Pancreas (tissue), 10 donors: ENCODE measurements around the gene ADORA2A. TPM values are rescaled to one million over a fixed set of nuclear protein-coding genes. Genes with fewer than 3 reads are reported as not detected.

Source experiments
- ATAC-seq, 4 donors: fragments of 200-7000 bp; cut with Tn5 transposase; one replicate each; pipeline versions ENCODE4 v1.8.0 to v1.9.1; 2020; ENCODE audit warnings: mild to moderate bottlenecking in 4 of 4, moderate library complexity in 4 of 4
- DNase-seq, 6 donors: peaks; one replicate each; pipeline ENCODE4 v3.0.0-alpha.2; 2020
- FAIRE-seq: peaks from 2 replicates; lab custom pipeline; 2012; peaks lifted over from hg19 to GRCh38; lab: Jason Lieb, UNC
- H3K27ac ChIP-seq, 4 donors: fragments of 200-600 bp; sonication (generic); 1 replicate in 3 of 4; 2 replicates in 1 of 4; pipeline versions ENCODE4 v1.5.0 to v1.8.0; 2020
- H3K27me3 ChIP-seq, 4 donors: fragments of 200-600 bp; one replicate each; pipeline ENCODE4 v1.8.0; 2021
- H3K36me3 ChIP-seq, 3 donors: fragments of 200-600 bp; sonication (generic) in 1 of 3; one replicate each; pipeline versions ENCODE4 v1.5.0 to v1.8.0; 2020 to 2021
- H3K4me1 ChIP-seq, 3 donors: fragments of 200-600 bp; one replicate each; pipeline ENCODE4 v1.8.0; 2021
- H3K4me3 ChIP-seq, 4 donors: fragments of 200-600 bp; sonication (generic) in 2 of 4; one replicate each; pipeline versions ENCODE4 v1.5.0 to v1.8.0; 2020 to 2021
- H3K9me3 ChIP-seq, 4 donors: fragments of 200-600 bp; one replicate each; pipeline ENCODE4 v1.8.0; 2021
- CTCF ChIP-seq, 4 donors: fragments of 200-600 bp; sonication (generic) in 3 of 4; IDR thresholded peaks; one replicate each; pipeline versions ENCODE4 v1.5.0 to v1.8.0; 2021; ENCODE audit warnings: antibody characterized with exemption in 4 of 4
- WGBS, 2 donors: extraction: QIAGEN DNeasy Blood & Tissue Kit; methylation state at CpG; one replicate each; pipeline ENCODE4 v1.1.7; 2013; 5-methylcytosine and 5-hydroxymethylcytosine counted together
- intact Hi-C, 3 donors: fragments of 100-400 bp; cut with DNase I; formaldehyde crosslinking; loops; one replicate each; pipeline versions ENCODE4 v1.11.1 to v1.14.2; 2022
- polyA plus RNA-seq, 2 donors: library from polyadenylated mRNA; stranded (reverse); fragments of 200-250 nt; gene quantifications; one replicate each; pipeline ENCODE4 v1.2.3, GENCODE V29; 2013
- total RNA-seq, 6 donors: library from RNA; stranded (reverse); fragmentation: NEBNext Ultra II Directional in 4 of 6; extraction: Animal tissue kit (Norgen Biotek cat#: 25700) in 4 of 6; gene quantifications; one replicate each; pipeline versions ENCODE4 v1.2.1 to v1.2.4, GENCODE V29; 2021 to 2023
- donor health status: healthy with polysubstance abuse.
- donor health status: DM: no; HTN: no; CAD: no; lungs with moderate emphysema.
- donor health status: DM: no; HTN: no; CAD: no.
- donor health status: control.
- donor health status: control.
- donor health status: Bipolar disorder and iron deficiency.
- donor health status: DM: yes; HTN: yes; CAD: no.
- donor health status: DM: no; HTN: no; CAD: no.
- donor health status: DM: no; HTN: no; CAD: no.
- donor health status: DM: yes; HTN: yes; CAD: no.

Gene ADORA2A
- total and polyA plus RNA-seq, 8 donors = 0.85 to 10.4 (median 1.6) TPM

GRCh38 chr22:24421428-24421931, 5.9 kb upstream of the ADORA2A start:
- H3K4me1 ChIP-seq = no peaks in the 10 kb centered on the region
- intact Hi-C loops = loop anchor here in 2 of 3 donors (5.0 kb wide), 2 partner anchors 101 to 106 kb away; no protein-coding TSS in a partner anchor
- no peak overlapping the region for H3K4me3 ChIP-seq
- 31 to 39% methylated on average over 9 of the region's 9 CpGs for WGBS, 2 donors
- H3K9me3 ChIP-seq = no peaks in the 10 kb centered on the region
- no peak for ATAC-seq
- TF ChIP-seq CTCF (IDR thresholded peaks at IDR 0.05) = peak in 1 of 4 donors; percentile 8
- no peaks in the 10 kb centered on the region for H3K36me3 ChIP-seq
- FAIRE-seq = no peak
- peak in 2 of 6 donors; percentile 48 to 49 for DNase-seq
- no peaks in the 10 kb centered on the region for H3K27me3 ChIP-seq
- H3K27ac ChIP-seq = no peak overlapping the region

GRCh38 chr22:24422102-24422665, 5.2 kb upstream of the ADORA2A start:
- ATAC-seq (no peak), DNase-seq (peak in 1 of 6 donors; percentile 49), FAIRE-seq (no peak)
- Histone ChIP-seq H3K9me3 (no peaks in the 10 kb centered on the region), H3K36me3 (no peaks in the 10 kb centered on the region), H3K27ac (no peak overlapping the region), H3K27me3 (no peaks in the 10 kb centered on the region), H3K4me3 (no peak overlapping the region), H3K4me1 (no peaks in the 10 kb centered on the region)
- intact Hi-C loops = loop anchor here in 2 of 3 donors (5.0 kb wide), 2 partner anchors 100 to 105 kb away; no protein-coding TSS in a partner anchor
- TF ChIP-seq CTCF (IDR thresholded peaks at IDR 0.05) = no peak
- WGBS, 2 donors = 74 to 77% methylated on average over 5 of the region's 5 CpGs

GRCh38 chr22:24423519-24424000, 3.8 kb upstream of the ADORA2A start:
- FAIRE-seq = no peak
- Histone ChIP-seq H3K36me3 (no peaks in the 10 kb centered on the region), H3K4me3 (peak overlapping the region; percentile 25 to 68 (median 37)), H3K27ac (no peak overlapping the region), H3K27me3 (no peaks in the 10 kb centered on the region), H3K4me1 (no peaks in the 10 kb centered on the region), H3K9me3 (no peaks in the 10 kb centered on the region)
- ATAC-seq = peak; percentile 79 to 86 (median 81)
- TF ChIP-seq CTCF (IDR thresholded peaks at IDR 0.05) = peak; percentile 86 to 94 (median 89)
- peak in 3 of 6 donors; percentile 54 to 92 (median 70) for DNase-seq
- intact Hi-C loops = loop anchor here in 2 of 3 donors (5.0 kb wide), 2 partner anchors 99 to 104 kb away; no protein-coding TSS in a partner anchor
- WGBS, 2 donors = 0 to 3% methylated on average over 24 to 56 of the region's 56 CpGs

GRCh38 chr22:24424001-24424900, 3.1 kb upstream of the ADORA2A start:
- no peaks in the 10 kb centered on the region for H3K27me3 ChIP-seq
- no peak overlapping the region for H3K27ac ChIP-seq
- TF ChIP-seq CTCF (IDR thresholded peaks at IDR 0.05) = no peak
- DNase-seq (peak in 2 of 6 donors; percentile 72 to 86), ATAC-seq (peak; percentile 17 to 52 (median 38)), FAIRE-seq (no peak)
- H3K4me3 ChIP-seq = peak overlapping the region; percentile 25 to 68 (median 37)
- no peaks in the 10 kb centered on the region for H3K36me3 ChIP-seq
- H3K9me3 ChIP-seq = no peaks in the 10 kb centered on the region
- intact Hi-C loops = loop anchor here in 2 of 3 donors (5.0 kb wide), 2 partner anchors 98 to 103 kb away; no protein-coding TSS in a partner anchor
- no peaks in the 10 kb centered on the region for H3K4me1 ChIP-seq
- 9 to 11% methylated on average over 75 to 105 of the region's 105 CpGs for WGBS, 2 donors
